Measurements from ENCODE around the gene TSC22D4. TPM values are rescaled to one million over a fixed set of nuclear protein-coding genes. Genes with fewer than 3 reads are reported as not detected.

The TSC22D4 gene
- 142 TPM for polyA plus RNA-seq (2012; ENCODE audit: insufficient read length, low read depth)

GRCh38 chr7:100478958-100479660 is at the start of gene TSC22D4:
TSC22D4 (minus strand) TSS chr7:100479214; CDS start chr7:100478038, 1,176 bp downstream.
- TF ChIP-seq REST (IDR thresholded peaks at IDR 0.05; ENCODE audit: insufficient read depth in 1 of 2, low read depth in 2 of 2, low read length in 2 of 2): 0 out of 4 replicates have a peak, but pooled peaks of 1 of the 2 experiments have one; percentile 36
- peak; percentile 94 for TF ChIP-seq POLR2AphosphoS5 (IDR thresholded peaks at IDR 0.05; ENCODE audit: low read depth, low read length)
- TF ChIP-seq TAF1 (IDR thresholded peaks at IDR 0.05; ENCODE audit: borderline replicate concordance, insufficient read depth, low read length): peak; percentile 52; the same call in 1 of the 2 replicates
- peak; percentile 95 for TF ChIP-seq FOXP2 (optimal IDR thresholded peaks at IDR 0.05; ENCODE audit: borderline replicate concordance, extremely low read depth, extremely low read length, insufficient read depth)
- peak; percentile 92; the same call in 1 of the 2 replicates for TF ChIP-seq SIN3A (IDR thresholded peaks at IDR 0.05; ENCODE audit: borderline replicate concordance, insufficient read depth, low read length)

GRCh38 chr7:100521076-100521475 is 42.1 kb upstream of the TSC22D4 start:
- TF ChIP-seq SIN3A (IDR thresholded peaks at IDR 0.05; ENCODE audit: borderline replicate concordance, insufficient read depth, low read length) (no peak), POLR2AphosphoS5 (IDR thresholded peaks at IDR 0.05; ENCODE audit: low read depth, low read length) (no peak)

- TF ChIP-seq FOXP2 (optimal IDR thresholded peaks at IDR 0.05; ENCODE audit: borderline replicate concordance, extremely low read depth, extremely low read length, insufficient read depth): no peak
- TF ChIP-seq TAF1 (IDR thresholded peaks at IDR 0.05; ENCODE audit: borderline replicate concordance, insufficient read depth, low read length): no peak
- no peak for TF ChIP-seq REST (IDR thresholded peaks at IDR 0.05; ENCODE audit: insufficient read depth in 1 of 2, low read depth in 2 of 2, low read length in 2 of 2)
- no peak for TF ChIP-seq POLR2AphosphoS5 (IDR thresholded peaks at IDR 0.05; ENCODE audit: low read depth, low read length)
- TF ChIP-seq SIN3A (IDR thresholded peaks at IDR 0.05; ENCODE audit: borderline replicate concordance, insufficient read depth, low read length): no peak
These were observed 41.1 kb upstream of the TSC22D4 start for GRCh38 chr7:100520138-100520537.

GRCh38 chr7:100519580-100519979 is 40.6 kb upstream of the TSC22D4 start:
- TF ChIP-seq SIN3A (IDR thresholded peaks at IDR 0.05; ENCODE audit: borderline replicate concordance, insufficient read depth, low read length): no peak
- no peak for TF ChIP-seq FOXP2 (optimal IDR thresholded peaks at IDR 0.05; ENCODE audit: borderline replicate concordance, extremely low read depth, extremely low read length, insufficient read depth)
- TF ChIP-seq REST (IDR thresholded peaks at IDR 0.05; ENCODE audit: insufficient read depth in 1 of 2, low read depth in 2 of 2, low read length in 2 of 2): no peak
- no peak for TF ChIP-seq TAF1 (IDR thresholded peaks at IDR 0.05; ENCODE audit: borderline replicate concordance, insufficient read depth, low read length)
- TF ChIP-seq POLR2AphosphoS5 (IDR thresholded peaks at IDR 0.05; ENCODE audit: low read depth, low read length): no peak

GRCh38 chr7:100517305-100517704 is 38.3 kb upstream of the TSC22D4 start:
- TF ChIP-seq FOXP2 (optimal IDR thresholded peaks at IDR 0.05; ENCODE audit: borderline replicate concordance, extremely low read depth, extremely low read length, insufficient read depth) (no peak), TAF1 (IDR thresholded peaks at IDR 0.05; ENCODE audit: borderline replicate concordance, insufficient read depth, low read length) (no peak), POLR2AphosphoS5 (IDR thresholded peaks at IDR 0.05; ENCODE audit: low read depth, low read length) (no peak), REST (IDR thresholded peaks at IDR 0.05; ENCODE audit: insufficient read depth in 1 of 2, low read depth in 2 of 2, low read length in 2 of 2) (no peak), SIN3A (IDR thresholded peaks at IDR 0.05; ENCODE audit: borderline replicate concordance, insufficient read depth, low read length) (no peak)
